GM13977 (cell line): ENCODE results near the gene SH3BP4.

Experiments
- DNase-seq: peaks from one replicate; pipeline ENCODE4 v3.0.0; 2012; ENCODE audit warnings: low spot score
- CTCF ChIP-seq: IDR thresholded peaks from 2 replicates; pipeline ENCODE4 v1.5.1; 2012; ENCODE audit warnings: mild to moderate bottlenecking, control low read depth; ENCODE audit not compliant: insufficient read depth; ENCODE audit errors: extremely low read depth, missing control alignments
- in situ Hi-C: fragments of 300-500 bp; cut with MboI; formaldehyde crosslinking; loops from one replicate; pipeline ENCODE4 v1.12.0; 2022; ENCODE audit warnings: low sequenced_read_pairs, low pct_unique_long_range_greater_than_20kb, mixed read lengths, inconsistent platforms; ENCODE audit not compliant: unreplicated experiment

The SH3BP4 gene

GRCh38 chr2:234991793-234992192, 40.0 kb downstream of the SH3BP4 start:
- in situ Hi-C loops, result no loop called here
- TF ChIP-seq CTCF, result no peak

GRCh38 chr2:234992196-234992595, 40.4 kb downstream of the SH3BP4 start:
- in situ Hi-C loops, result no loop called here
- no peak for TF ChIP-seq CTCF
- DNase-seq, result no peak

More at GRCh38 chr2:234991793-234992192, 40.0 kb downstream of the SH3BP4 start:
- DNase-seq, result no peak

- no peak for DNase-seq
- in situ Hi-C loops, result no loop called here
- TF ChIP-seq CTCF, result no peak
Observed at GRCh38 chr2:234992624-234993349, 41.0 kb downstream of the SH3BP4 start.

- DNase-seq, result no peak
- in situ Hi-C loops, result no loop called here
- no peak for TF ChIP-seq CTCF
Observed at GRCh38 chr2:234993541-234993981, 41.7 kb downstream of the SH3BP4 start.

GRCh38 chr2:234994438-234995321, 42.9 kb downstream of the SH3BP4 start:
- TF ChIP-seq CTCF, result no peak
- DNase-seq, result no peak
- in situ Hi-C loops, result no loop called here

GRCh38 chr2:234995332-234996068, 43.7 kb downstream of the SH3BP4 start:
- no peak for DNase-seq
- no peak for TF ChIP-seq CTCF
- in situ Hi-C loops, result no loop called here
